GM23248 (cell line): ENCODE data around the gene ASB13. TPM values are rescaled to one million over a fixed set of nuclear protein-coding genes. Genes with fewer than 3 reads are reported as not detected.

ENCODE experiments used
- DNase-seq: peaks from one replicate; pipeline ENCODE4 v3.0.0-alpha.2; 2015
- H2AFZ ChIP-seq: fragments of 200-600 bp; sonication (generic); 2 replicates; pipeline ENCODE4 v1.6.1; 2016; ENCODE audit warnings: antibody characterized with exemption
- H3F3A ChIP-seq: fragments of 200-600 bp; sonication (generic); 2 replicates; pipeline ENCODE4 v1.6.1; 2016; ENCODE audit warnings: mild to moderate bottlenecking, antibody characterized with exemption, mixed run types; ENCODE audit not compliant: insufficient read depth
- H3K27ac ChIP-seq: fragments of 200-600 bp; sonication (generic); 2 replicates; pipeline ENCODE4 v1.5.1; 2016; ENCODE audit warnings: mild to moderate bottlenecking
- H3K27me3 ChIP-seq: fragments of 200-600 bp; sonication (generic); replicated peaks from 2 replicates; pipeline ENCODE4 v1.6.1; 2016; ENCODE audit warnings: mild to moderate bottlenecking; ENCODE audit not compliant: insufficient read depth
- H3K36me3 ChIP-seq: fragments of 200-600 bp; sonication (generic); 2 replicates; pipeline ENCODE4 v1.6.1; 2016; ENCODE audit warnings: low read depth, mild to moderate bottlenecking
- H3K4me1 ChIP-seq: fragments of 200-600 bp; sonication (generic); 2 replicates; pipeline ENCODE4 v1.6.1; 2016; ENCODE audit warnings: mild to moderate bottlenecking; ENCODE audit not compliant: insufficient read depth
- H3K4me2 ChIP-seq: fragments of 200-600 bp; sonication (generic); one replicate; pipeline ENCODE4 v1.6.1; 2016; ENCODE audit warnings: mild to moderate bottlenecking; ENCODE audit not compliant: unreplicated experiment
- H3K4me3 ChIP-seq: fragments of 200-600 bp; sonication (generic); 2 replicates; pipeline ENCODE4 v1.5.1; 2016; ENCODE audit warnings: mild to moderate bottlenecking
- H3K79me2 ChIP-seq: fragments of 200-600 bp; sonication (generic); 2 replicates; pipeline ENCODE4 v1.6.1; 2016; ENCODE audit warnings: mild to moderate bottlenecking; ENCODE audit not compliant: insufficient read depth
- H3K9ac ChIP-seq: fragments of 200-600 bp; sonication (generic); 2 replicates; pipeline ENCODE4 v1.6.1; 2016; ENCODE audit warnings: mild to moderate bottlenecking
- H3K9me2 ChIP-seq: fragments of 200-600 bp; sonication (generic); 2 replicates; pipeline ENCODE4 v1.6.1; 2016; ENCODE audit warnings: mixed run types, mild to moderate bottlenecking, moderate library complexity; ENCODE audit not compliant: insufficient read depth
- H3K9me3 ChIP-seq: fragments of 200-600 bp; sonication (generic); one replicate; pipeline ENCODE4 v1.6.1; 2017; ENCODE audit warnings: low read depth
- H4K20me1 ChIP-seq: fragments of 200-600 bp; sonication (generic); 2 replicates; pipeline ENCODE4 v1.6.0; 2016; ENCODE audit not compliant: insufficient read depth
- EZH2 ChIP-seq: fragments of 200-600 bp; sonication (generic); IDR thresholded peaks from 2 replicates; pipeline ENCODE4 v1.6.1; 2018; ENCODE audit warnings: antibody characterized with exemption, mild to moderate bottlenecking; ENCODE audit not compliant: insufficient read depth, poor library complexity, severe bottlenecking
- EZH2phosphoT487 ChIP-seq: fragments of 200-600 bp; sonication (generic); IDR thresholded peaks from 2 replicates; pipeline ENCODE4 v1.6.1; 2018; ENCODE audit warnings: antibody characterized with exemption, moderate library complexity, mild to moderate bottlenecking, low read depth; ENCODE audit not compliant: insufficient read depth
- WGBS, 2 experiments: methylation state at CpG; one replicate each; pipeline ENCODE4 v1.1.6; 2015 to 2017; ENCODE audit warnings: low lambda C conversion rate in 2 of 2, low coverage in 1 of 2; ENCODE audit errors: missing lambda C conversion rate in 2 of 2; 5-methylcytosine and 5-hydroxymethylcytosine counted together
- in situ Hi-C: fragments of 300-500 bp; cut with MboI; formaldehyde crosslinking; loops from 2 replicates; pipeline ENCODE4 v1.15.0; 2020
- polyA plus RNA-seq: library from polyadenylated mRNA; unstranded; fragments of >200 nt; fragmentation: Nextera tagmentation; extraction: Ambion mirVana; gene quantifications from 2 replicates; pipeline ENCODE4 v1.2.1, GENCODE V29; 2016
- total RNA-seq: library from RNA; depleted of rRNA; stranded (reverse); fragments of >200 nt; shearing (Covaris generic); gene quantifications from 2 replicates; pipeline ENCODE4 v1.2.3, GENCODE V29; 2014

ASB13 gene
- total and polyA plus RNA-seq, 2 experiments from 2014 or later = 7.5 to 8.9 TPM

GRCh38 chr10:5708356-5708755 lies 42.0 kb upstream of the ASB13 start:
- Histone ChIP-seq H3K79me2 (peaks cover 99% of the 10 kb centered on the region), H3K9ac (no peak overlapping the region), H3F3A (no peaks in the 10 kb centered on the region), H3K4me3 (no peak overlapping the region), H3K9me3 (no peaks in the 10 kb centered on the region), H3K36me3 (no peaks in the 10 kb centered on the region), H4K20me1 (no peaks in the 10 kb centered on the region), H3K27me3 (no peaks in the 10 kb centered on the region), H3K4me1 (0 out of 2 replicates have a peak, but pooled peaks cover 8% of the 10 kb centered on the region), H3K4me2 (no peak overlapping the region), H3K27ac (no peak overlapping the region), H3K9me2 (no peaks in the 10 kb centered on the region), H2AFZ (no peak overlapping the region)
- DNase-seq = no peak
- in situ Hi-C loops = no loop called here
- no peak for TF ChIP-seq EZH2phosphoT487
- TF ChIP-seq EZH2 = no peak

DNA sequence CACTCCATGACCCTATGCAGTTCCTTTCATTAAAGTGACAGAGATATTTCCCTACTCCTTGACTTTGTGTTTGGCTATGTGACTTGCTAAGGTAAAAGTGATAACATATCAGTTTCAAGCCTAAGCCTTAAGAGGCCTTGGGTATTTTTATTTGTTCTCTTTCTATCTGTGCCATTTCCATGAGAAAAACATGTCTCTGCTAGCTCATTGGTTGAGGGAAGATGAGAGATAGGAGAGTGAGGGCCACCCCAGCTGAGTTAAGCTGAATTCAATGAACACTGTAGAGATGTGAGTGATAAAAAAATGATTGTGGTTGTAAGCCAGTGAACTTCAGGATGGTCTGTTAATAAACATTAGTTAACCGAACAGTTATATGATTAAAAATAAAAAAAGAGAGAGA lies 31.7 kb upstream of the ASB13 start:
- TF ChIP-seq EZH2phosphoT487 (no peak), EZH2 (no peak)
- H3K4me2 ChIP-seq = no peak overlapping the region
- no peaks in the 10 kb centered on the region for H3K27me3 ChIP-seq
- no peak for DNase-seq
- H3K4me3 ChIP-seq = no peak overlapping the region
- no peaks in the 10 kb centered on the region for H3K4me1 ChIP-seq
- H4K20me1 ChIP-seq = no peaks in the 10 kb centered on the region; the same call in 1 of the 2 replicates
- WGBS, 2 experiments = 87 to 100% methylated on average over 1 of the region's 1 CpG
- no peaks in the 10 kb centered on the region for H3K36me3 ChIP-seq
- H2AFZ ChIP-seq = no peak overlapping the region
- H3K79me2 ChIP-seq = peaks cover 100% of the 10 kb centered on the region
- H3F3A ChIP-seq = no peaks in the 10 kb centered on the region
- H3K9ac ChIP-seq = no peak overlapping the region
- in situ Hi-C loops = no loop called here
- no peak overlapping the region for H3K27ac ChIP-seq
- H3K9me3 ChIP-seq = no peaks in the 10 kb centered on the region
- no peaks in the 10 kb centered on the region for H3K9me2 ChIP-seq

DNA sequence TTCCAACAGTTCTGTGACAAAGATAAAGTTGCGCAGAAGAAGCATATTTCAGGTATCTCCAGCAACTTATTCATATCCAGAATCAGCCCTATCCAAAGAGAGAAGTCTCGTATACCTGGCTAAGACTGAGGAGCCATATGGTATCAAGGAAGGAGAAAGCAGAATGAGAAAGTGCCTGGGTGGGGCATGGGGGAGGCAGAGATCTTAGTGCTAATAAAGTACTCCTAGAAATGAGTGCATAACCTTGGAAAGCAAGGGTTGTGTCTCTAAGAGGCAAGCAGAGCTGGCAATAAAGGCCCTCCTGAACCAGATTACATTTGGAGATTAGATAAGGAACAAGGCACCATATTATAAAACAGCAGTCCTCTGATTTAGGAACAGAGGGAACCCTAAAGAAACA lies 30.9 kb upstream of the ASB13 start:
- Histone ChIP-seq H3K27ac (no peak overlapping the region), H3K9ac (no peak overlapping the region), H2AFZ (no peak overlapping the region), H3K36me3 (no peaks in the 10 kb centered on the region), H3K4me3 (no peak overlapping the region), H4K20me1 (no peaks in the 10 kb centered on the region; the same call in 1 of the 2 replicates), H3K4me1 (no peaks in the 10 kb centered on the region), H3K9me3 (no peaks in the 10 kb centered on the region), H3K9me2 (no peaks in the 10 kb centered on the region), H3K4me2 (no peak overlapping the region), H3F3A (no peaks in the 10 kb centered on the region), H3K27me3 (no peaks in the 10 kb centered on the region), H3K79me2 (peaks cover 100% of the 10 kb centered on the region)
- TF ChIP-seq EZH2 (no peak), EZH2phosphoT487 (no peak)
- 96 to 100% methylated on average over 2 of the region's 2 CpGs for WGBS, 2 experiments
- DNase-seq = no peak
- in situ Hi-C loops = no loop called here

DNA sequence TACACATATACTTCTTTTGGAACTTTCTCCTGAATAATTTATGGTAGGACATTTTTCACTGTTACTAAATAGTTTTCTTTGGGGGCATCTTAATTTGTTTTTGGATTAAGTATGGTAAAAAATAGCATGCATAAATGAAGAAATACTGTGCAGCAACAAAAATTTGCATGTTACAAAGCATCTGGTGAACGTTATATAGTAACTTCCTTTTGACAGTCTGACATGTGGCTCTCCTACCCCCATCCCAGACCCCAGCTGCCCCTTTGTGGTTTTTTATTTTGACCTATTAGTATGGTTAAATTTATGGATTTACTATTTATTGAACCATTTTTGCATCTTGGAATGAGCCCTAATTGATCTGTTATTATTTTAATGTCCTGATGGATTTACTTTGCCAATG lies 28.2 kb upstream of the ASB13 start:
- in situ Hi-C loops = no loop called here
- Histone ChIP-seq H3K79me2 (peaks cover 100% of the 10 kb centered on the region), H2AFZ (no peak overlapping the region), H3K4me3 (no peak overlapping the region), H3K4me1 (no peaks in the 10 kb centered on the region), H3K4me2 (no peak overlapping the region), H3F3A (no peaks in the 10 kb centered on the region), H3K9me3 (no peaks in the 10 kb centered on the region), H3K36me3 (no peaks in the 10 kb centered on the region), H3K9me2 (no peaks in the 10 kb centered on the region), H3K9ac (no peak overlapping the region), H3K27me3 (no peaks in the 10 kb centered on the region), H3K27ac (no peak overlapping the region), H4K20me1 (no peaks in the 10 kb centered on the region; the same call in 1 of the 2 replicates)
- 56 to 65% methylated on average over 1 of the region's 1 CpG for WGBS, 2 experiments
- DNase-seq = no peak
- TF ChIP-seq EZH2phosphoT487 (no peak), EZH2 (no peak)
